Gastroesophageal sphincter (tissue), 3 donors: ENCODE data around the gene PPARG.
"Not testable (repeated sequence)": the region's sequence is repeated elsewhere in the genome, so short reads cannot be mapped to it uniquely, and the experiment has no call there.

ENCODE experiments used
- POLR2A ChIP-seq, 2 donors: fragments of 450-650 bp; IDR thresholded peaks; one replicate each; pipeline ENCODE4 v1.6.1; 2017; ENCODE audit warnings: antibody characterized with exemption in 2 of 2, mild to moderate bottlenecking in 2 of 2, moderate library complexity in 1 of 2
- TF ChIP-seq, protein P1 (sequence below), 4 experiments: fragments of 200-600 bp in 2 of 4; fragments of 450-650 bp in 2 of 4; sonication (generic) in 1 of 4; IDR thresholded peaks; one replicate each; pipeline ENCODE4 v1.5.1; 2017 to 2019; ENCODE audit warnings: antibody characterized with exemption in 4 of 4, mild to moderate bottlenecking in 2 of 4, moderate library complexity in 2 of 4

DNA sequence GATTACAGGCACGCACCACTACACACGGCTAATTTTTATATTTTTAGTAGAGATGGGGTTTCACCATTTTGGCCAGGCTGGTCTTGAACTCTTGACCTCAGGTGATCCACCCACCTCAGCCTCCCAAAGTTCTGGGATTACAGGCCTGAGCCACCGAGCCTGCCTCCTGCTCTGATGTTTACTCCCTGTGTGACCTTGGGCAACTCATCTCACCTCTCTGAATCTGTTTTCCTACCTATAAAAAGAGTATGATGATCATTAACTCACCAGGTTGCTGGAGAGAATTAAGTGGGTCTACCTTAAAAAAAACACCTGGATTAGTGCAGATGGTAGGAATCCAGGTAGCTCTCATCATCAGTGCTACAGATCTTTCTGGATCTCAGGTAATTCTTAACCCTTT lies 190.3 kb downstream of the PPARG start:
- TF ChIP-seq, protein P1, sequence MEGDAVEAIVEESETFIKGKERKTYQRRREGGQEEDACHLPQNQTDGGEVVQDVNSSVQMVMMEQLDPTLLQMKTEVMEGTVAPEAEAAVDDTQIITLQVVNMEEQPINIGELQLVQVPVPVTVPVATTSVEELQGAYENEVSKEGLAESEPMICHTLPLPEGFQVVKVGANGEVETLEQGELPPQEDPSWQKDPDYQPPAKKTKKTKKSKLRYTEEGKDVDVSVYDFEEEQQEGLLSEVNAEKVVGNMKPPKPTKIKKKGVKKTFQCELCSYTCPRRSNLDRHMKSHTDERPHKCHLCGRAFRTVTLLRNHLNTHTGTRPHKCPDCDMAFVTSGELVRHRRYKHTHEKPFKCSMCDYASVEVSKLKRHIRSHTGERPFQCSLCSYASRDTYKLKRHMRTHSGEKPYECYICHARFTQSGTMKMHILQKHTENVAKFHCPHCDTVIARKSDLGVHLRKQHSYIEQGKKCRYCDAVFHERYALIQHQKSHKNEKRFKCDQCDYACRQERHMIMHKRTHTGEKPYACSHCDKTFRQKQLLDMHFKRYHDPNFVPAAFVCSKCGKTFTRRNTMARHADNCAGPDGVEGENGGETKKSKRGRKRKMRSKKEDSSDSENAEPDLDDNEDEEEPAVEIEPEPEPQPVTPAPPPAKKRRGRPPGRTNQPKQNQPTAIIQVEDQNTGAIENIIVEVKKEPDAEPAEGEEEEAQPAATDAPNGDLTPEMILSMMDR (IDR thresholded peaks at IDR 0.05) = not testable (repeated sequence)
- not testable (repeated sequence) for TF ChIP-seq POLR2A (IDR thresholded peaks at IDR 0.05)
